GM12878 (cell line): Measurements from ENCODE around the gene PADI1. TPM values are rescaled to one million over a fixed set of nuclear protein-coding genes. Genes with fewer than 3 reads are reported as not detected.
"Not testable (repeated sequence)": the region's sequence is repeated elsewhere in the genome, so short reads cannot be mapped to it uniquely, and the experiment has no call there.

ENCODE experiments used
- ATAC-seq: fragments of 200-7000 bp; cut with Tn5 transposase; 3 replicates; pipeline ENCODE4 v1.9.1; 2020; ENCODE audit warnings: mild to moderate bottlenecking, moderate library complexity
- BruUV-seq: library from RNA; stranded (reverse); fragments of 400-500 nt; replicated peaks from 2 replicates; lab custom pipeline; 2021; lab: Mats Ljungman, UMichigan
- CTCF ChIA-PET: fragments of 300-600 bp; sonication (Branson Sonifier 250); formaldehyde crosslinking; extraction: SDS; loops from one replicate; lab custom pipeline; 2021; ENCODE audit warnings: inconsistent platforms; lab: Yijun Ruan, JAX
- POLR2A ChIA-PET: fragments of 350-600 bp; formaldehyde crosslinking; extraction: SDS; loops from one replicate; lab custom pipeline; 2021; ENCODE audit warnings: inconsistent platforms; lab: Charles Lee
- RAD21 ChIA-PET: fragments of 300-600 bp; sonication (Branson Sonifier 250); formaldehyde crosslinking; loops from one replicate; lab custom pipeline; 2023; ENCODE audit warnings: antibody characterized with exemption; ENCODE audit not compliant: unreplicated experiment; lab: Charles Lee
- SMC1A ChIA-PET: fragments of 300-600 bp; sonication (Branson Sonifier 250); formaldehyde crosslinking; loops from one replicate; lab custom pipeline; 2023; ENCODE audit not compliant: unreplicated experiment, uncharacterized antibody; lab: Charles Lee
- DNase-seq: peaks from one replicate; pipeline ENCODE4 v3.0.0-alpha.2; 2011; ENCODE audit warnings: low read depth, low spot score
- FAIRE-seq: peaks from 3 replicates; lab custom pipeline; 2011; peaks lifted over from hg19 to GRCh38; lab: Jason Lieb, UNC
- H2AFZ ChIP-seq: 2 replicates; pipeline ENCODE4 v1.6.0; 2011; ENCODE audit warnings: low read depth, low read length, control low read depth; ENCODE audit not compliant: control insufficient read depth
- H3K27ac ChIP-seq: 2 replicates; pipeline ENCODE4 v1.5.1; 2011; ENCODE audit warnings: control low read depth; ENCODE audit not compliant: control insufficient read depth, insufficient read depth
- H3K27me3 ChIP-seq, 2 experiments: replicated peaks in 1 of 2; 2 replicates each; pipeline versions ENCODE4 v1.6.0 to v1.6.1; 2011; ENCODE audit warnings: low read length in 1 of 2; ENCODE audit not compliant: control insufficient read depth in 2 of 2, insufficient read depth in 2 of 2
- H3K36me3 ChIP-seq, 2 experiments: 2 replicates each; pipeline ENCODE4 v1.5.1; 2011; ENCODE audit warnings: low read length in 1 of 2; ENCODE audit not compliant: control insufficient read depth in 2 of 2, insufficient read depth in 2 of 2
- H3K4me1 ChIP-seq: 2 replicates; pipeline ENCODE4 v1.6.1; 2011; ENCODE audit warnings: mild to moderate bottlenecking, low read length, moderate library complexity, mixed read lengths; ENCODE audit not compliant: control insufficient read depth, insufficient read depth
- H3K4me2 ChIP-seq: 2 replicates; pipeline ENCODE4 v1.6.0; 2011; ENCODE audit warnings: control low read depth; ENCODE audit not compliant: control insufficient read depth, insufficient read depth
- H3K4me3 ChIP-seq: fragments of 200-600 bp; sonication (generic); 2 replicates; pipeline ENCODE4 v1.5.1; 2016
- H3K79me2 ChIP-seq: 2 replicates; pipeline ENCODE4 v1.6.0; 2011; ENCODE audit warnings: low read length; ENCODE audit not compliant: control insufficient read depth, insufficient read depth
- H3K9ac ChIP-seq: 2 replicates; pipeline ENCODE4 v1.8.0; 2011; ENCODE audit warnings: low read length, control low read depth, mixed read lengths; ENCODE audit not compliant: control insufficient read depth, insufficient read depth
- H3K9me3 ChIP-seq: replicated peaks from 3 replicates; pipeline ENCODE4 v1.5.1; 2011; ENCODE audit warnings: mild to moderate bottlenecking, low read length; ENCODE audit not compliant: control insufficient read depth, insufficient read depth
- H4K20me1 ChIP-seq: 2 replicates; pipeline ENCODE4 v1.6.0; 2011; ENCODE audit not compliant: control insufficient read depth, insufficient read depth
- ASH2L ChIP-seq: fragments of 300-600, 200-600 bp; sonication (generic); IDR thresholded peaks from 2 replicates; pipeline ENCODE4 v1.6.1; 2017; ENCODE audit warnings: low read depth, mild to moderate bottlenecking, borderline replicate concordance
- EGR1 ChIP-seq, 2 experiments: IDR thresholded peaks; 1 replicate in 1 of 2; 2 replicates in 1 of 2; pipeline ENCODE4 v1.6.1; 2011 to 2012; ENCODE audit warnings: low read depth in 2 of 2, low read length in 2 of 2, borderline replicate concordance in 1 of 2, mild to moderate bottlenecking in 1 of 2, moderate library complexity in 1 of 2
- IKZF1 ChIP-seq: fragments of 450-650 bp; conservative IDR thresholded peaks from 2 replicates; pipeline ENCODE4 v1.6.1; 2017; ENCODE audit warnings: antibody characterized with exemption, mild to moderate bottlenecking
- JUNB ChIP-seq: IDR thresholded peaks from 2 replicates; pipeline ENCODE4 v1.6.1; 2016; ENCODE audit warnings: antibody characterized with exemption, mild to moderate bottlenecking
- MTA3 ChIP-seq: IDR thresholded peaks from 2 replicates; pipeline ENCODE4 v1.6.1; 2012; ENCODE audit warnings: low read length, inconsistent platforms, borderline replicate concordance
- NRF1 ChIP-seq: conservative IDR thresholded peaks from 2 replicates; pipeline ENCODE4 v1.6.1; 2011; ENCODE audit warnings: mild to moderate bottlenecking, low read depth, low read length, improper control_type of control experiment
- PAX5 ChIP-seq: IDR thresholded peaks from 2 replicates; pipeline ENCODE4 v1.6.1; 2011; ENCODE audit warnings: low read depth, low read length, borderline replicate concordance
- PAX8 ChIP-seq: fragments of 450-650 bp; IDR thresholded peaks from 2 replicates; pipeline ENCODE4 v1.6.1; 2017; ENCODE audit warnings: mild to moderate bottlenecking, moderate library complexity
- POLR2AphosphoS2 ChIP-seq: IDR thresholded peaks from 2 replicates; pipeline ENCODE4 v1.6.1; 2011; ENCODE audit warnings: low read depth, mild to moderate bottlenecking, low read length, improper control_type of control experiment, moderate library complexity
- SIN3A ChIP-seq: IDR thresholded peaks from 2 replicates; pipeline ENCODE4 v1.6.1; 2012; ENCODE audit warnings: low read depth, low read length, improper control_type of control experiment
- SMARCA5 ChIP-seq: fragments of 450-650 bp; IDR thresholded peaks from 2 replicates; pipeline ENCODE4 v1.6.1; 2017; ENCODE audit warnings: mild to moderate bottlenecking
- ZNF207 ChIP-seq: fragments of 450-650 bp; IDR thresholded peaks from 2 replicates; pipeline ENCODE4 v1.6.1; 2014; ENCODE audit warnings: antibody characterized with exemption, mild to moderate bottlenecking, borderline replicate concordance
- WGBS: methylation state at CpG from one replicate; pipeline ENCODE4 v1.1.6; 2016; ENCODE audit warnings: low lambda C conversion rate; ENCODE audit not compliant: insufficient replicate concordance, insufficient coverage; ENCODE audit errors: missing lambda C conversion rate; 5-methylcytosine and 5-hydroxymethylcytosine counted together
- in situ Hi-C: fragments of 300-500 bp; cut with MboI; formaldehyde crosslinking; loops from 9 replicates; pipeline ENCODE4 v1.14.3; 2018; ENCODE audit warnings: mixed read lengths
- intact Hi-C: fragments of 100-400 bp; cut with micrococcal nuclease; formaldehyde crosslinking; loops from one replicate; pipeline ENCODE4 v1.14.2; 2022; ENCODE audit not compliant: unreplicated experiment
- polyA plus RNA-seq, 11 experiments: library from polyadenylated mRNA; depleted of rRNA in 4 of 11; unstranded in 6 of 11; stranded (reverse) in 5 of 11; fragments of >200 nt; fragmentation: Nextera tagmentation in 4 of 11; fragmentation: Illumina TruSeq in 1 of 11; extraction: Ambion mirVana in 4 of 11; extraction: Trizol in 1 of 11; gene quantifications; 1 replicate in 1 of 11; 2 replicates in 10 of 11; pipeline versions ENCODE4 v1.2.1 to v1.2.3, GENCODE V29; 2011 to 2016; ENCODE audit warnings: inconsistent platforms in 2 of 11, missing spikeins in 2 of 11, low read depth in 1 of 11
- total RNA-seq, 4 experiments: library from RNA; depleted of rRNA in 3 of 4; stranded (reverse); fragments of >200 nt in 3 of 4; fragmentation: Illumina TruSeq in 1 of 4; extraction: Trizol in 1 of 4; gene quantifications; 2 replicates each; pipeline versions ENCODE4 v1.2.1 to v1.2.3, GENCODE V29; 2013 to 2021

The PADI1 gene
- total and polyA plus RNA-seq, 10 of the 15 experiments (the other 5 are each of a cell fraction or from before 2014, with no cell fraction given) = 0.05 TPM; not detected in 9

GRCh38 chr1:17241780-17242074 lies 36.8 kb downstream of the PADI1 start:
- H2AFZ ChIP-seq, DNase-seq, H3K4me2 ChIP-seq, POLR2A ChIA-PET, H4K20me1 ChIP-seq, intact Hi-C loops, H3K36me3 ChIP-seq, H3K4me1 ChIP-seq, H3K27ac ChIP-seq, H3K27me3 ChIP-seq, H3K9ac ChIP-seq, ATAC-seq, H3K4me3 ChIP-seq, FAIRE-seq, H3K9me3 ChIP-seq, in situ Hi-C loops, H3K79me2 ChIP-seq, BruUV-seq: not testable (repeated sequence)
- WGBS = 53% methylated on average over 9 of the region's 11 CpGs
- ChIA-PET CTCF (interaction anchor here (2.3 kb wide), 1 partner anchor 116 kb away, joined by 13 read pairs; no protein-coding TSS in a partner anchor), RAD21 (interaction anchor here (1.0 kb wide), 1 partner anchor 112 kb away, joined by 3 read pairs; no protein-coding TSS in a partner anchor), SMC1A (interaction anchor here (12.3 kb wide), 1 partner anchor 117 kb away, joined by 236 read pairs; the partner anchor contains the start of gene PADI2)

GRCh38 chr1:17243274-17243673 lies 38.3 kb downstream of the PADI1 start:
- no TSS peak for BruUV-seq
- intact Hi-C loops = no loop called here
- no peaks in the 10 kb centered on the region for H3K9me3 ChIP-seq
- no peak overlapping the region for H3K9ac ChIP-seq
- in situ Hi-C loops = no loop called here
- no peaks in the 10 kb centered on the region for H4K20me1 ChIP-seq
- H2AFZ ChIP-seq = no peak overlapping the region
- ChIA-PET RAD21 (no interaction called here), CTCF (interaction anchor here (2.3 kb wide), 1 partner anchor 118 kb away, joined by 13 read pairs; no protein-coding TSS in a partner anchor), POLR2A (no interaction called here), SMC1A (no interaction called here)
- H3K27ac ChIP-seq = no peak overlapping the region
- no peaks in the 10 kb centered on the region for H3K36me3 ChIP-seq
- H3K79me2 ChIP-seq = no peaks in the 10 kb centered on the region
- peaks cover 0 to 2% of the 10 kb centered on the region in 2 experiments; a peak in 1 of 4 replicates for H3K27me3 ChIP-seq
- no peak for DNase-seq
- 0% methylated on average over 1 of the region's 1 CpG for WGBS
- H3K4me2 ChIP-seq = no peak overlapping the region
- ATAC-seq = no peak
- no peak for FAIRE-seq
- TF ChIP-seq NRF1 = no peak
- no peak for TF ChIP-seq ZNF207
- no peak for TF ChIP-seq MTA3
- no peak for TF ChIP-seq POLR2AphosphoS2
- no peak for TF ChIP-seq EGR1 (IDR thresholded peaks at IDR 0.05; ENCODE audit: borderline replicate concordance in 1 of 2, low read depth in 2 of 2, low read length in 2 of 2)
- TF ChIP-seq IKZF1 = no peak
- no peak for TF ChIP-seq ASH2L
- no peak for TF ChIP-seq PAX5
- no peak for TF ChIP-seq JUNB
- no peak for TF ChIP-seq SIN3A
- no peak for TF ChIP-seq PAX8
- no peak for TF ChIP-seq SMARCA5
- H3K4me1 ChIP-seq = 0 out of 2 replicates have a peak, but pooled peaks cover 3% of the 10 kb centered on the region
- H3K4me3 ChIP-seq = no peak overlapping the region
